GM12878 (cell line): Measurements from ENCODE around the gene APPL2. TPM values are rescaled to one million over a fixed set of nuclear protein-coding genes. Genes with fewer than 3 reads are reported as not detected.

Source experiments
- ESRRA ChIP-seq: IDR thresholded peaks from 2 replicates; pipeline ENCODE4 v1.6.1; 2012; ENCODE audit warnings: mild to moderate bottlenecking, low read length, improper control_type of control experiment
- ETV6 ChIP-seq, 2 experiments: fragments of 450-650 bp in 1 of 2; IDR thresholded peaks in 1 of 2; conservative IDR thresholded peaks in 1 of 2; 2 replicates each; pipeline ENCODE4 v1.6.1; 2014; ENCODE audit warnings: antibody characterized with exemption in 1 of 2, borderline replicate concordance in 1 of 2, low read depth in 1 of 2, mild to moderate bottlenecking in 1 of 2, moderate library complexity in 1 of 2
- NBN ChIP-seq: fragments of 450-650 bp; IDR thresholded peaks from 2 replicates; pipeline ENCODE4 v1.6.1; 2016
- RELA ChIP-seq: fragments of 450-650 bp; IDR thresholded peaks from 2 replicates; pipeline ENCODE4 v1.8.0; 2014; ENCODE audit warnings: borderline replicate concordance; ENCODE audit not compliant: partially characterized antibody
- ZBTB11 ChIP-seq: fragments of 450-650 bp; formaldehyde crosslinking; IDR thresholded peaks from 2 replicates; pipeline ENCODE4 v1.5.0; 2022; ENCODE audit warnings: mild to moderate bottlenecking, missing genetic modification characterization
- polyA plus RNA-seq, 11 experiments: library from polyadenylated mRNA; depleted of rRNA in 4 of 11; unstranded in 6 of 11; stranded (reverse) in 5 of 11; fragments of >200 nt; fragmentation: Nextera tagmentation in 4 of 11; fragmentation: Illumina TruSeq in 1 of 11; extraction: Ambion mirVana in 4 of 11; extraction: Trizol in 1 of 11; gene quantifications; 1 replicate in 1 of 11; 2 replicates in 10 of 11; pipeline versions ENCODE4 v1.2.1 to v1.2.3, GENCODE V29; 2011 to 2016; ENCODE audit warnings: inconsistent platforms in 2 of 11, missing spikeins in 2 of 11, low read depth in 1 of 11
- total RNA-seq, 4 experiments: library from RNA; depleted of rRNA in 3 of 4; stranded (reverse); fragments of >200 nt in 3 of 4; fragmentation: Illumina TruSeq in 1 of 4; extraction: Trizol in 1 of 4; gene quantifications; 2 replicates each; pipeline versions ENCODE4 v1.2.1 to v1.2.3, GENCODE V29; 2013 to 2021
- TF ChIP-seq, protein P1 (sequence below): fragments of 450-650 bp; IDR thresholded peaks from 2 replicates; pipeline ENCODE4 v1.6.1; 2016; ENCODE audit warnings: mild to moderate bottlenecking
- TF ChIP-seq, protein P2 (sequence below): fragments of 450-650 bp; IDR thresholded peaks from 2 replicates; pipeline ENCODE4 v1.6.1; 2018; ENCODE audit warnings: borderline replicate concordance, mild to moderate bottlenecking; ENCODE audit not compliant: partially characterized antibody

Gene APPL2
- total and polyA plus RNA-seq, 10 of the 15 experiments (the other 5 are each of a cell fraction or from before 2014, with no cell fraction given), result 1.9 to 14.2 (median 7.5) TPM

GRCh38 chr12:105280966-105281693 is 45.2 kb upstream of the APPL2 start (continued):
- TF ChIP-seq, protein P1, sequence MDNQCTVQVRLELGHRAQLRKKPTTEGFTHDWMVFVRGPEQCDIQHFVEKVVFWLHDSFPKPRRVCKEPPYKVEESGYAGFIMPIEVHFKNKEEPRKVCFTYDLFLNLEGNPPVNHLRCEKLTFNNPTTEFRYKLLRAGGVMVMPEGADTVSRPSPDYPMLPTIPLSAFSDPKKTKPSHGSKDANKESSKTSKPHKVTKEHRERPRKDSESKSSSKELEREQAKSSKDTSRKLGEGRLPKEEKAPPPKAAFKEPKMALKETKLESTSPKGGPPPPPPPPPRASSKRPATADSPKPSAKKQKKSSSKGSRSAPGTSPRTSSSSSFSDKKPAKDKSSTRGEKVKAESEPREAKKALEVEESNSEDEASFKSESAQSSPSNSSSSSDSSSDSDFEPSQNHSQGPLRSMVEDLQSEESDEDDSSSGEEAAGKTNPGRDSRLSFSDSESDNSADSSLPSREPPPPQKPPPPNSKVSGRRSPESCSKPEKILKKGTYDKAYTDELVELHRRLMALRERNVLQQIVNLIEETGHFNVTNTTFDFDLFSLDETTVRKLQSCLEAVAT, result no peak
- TF ChIP-seq, protein P2, sequence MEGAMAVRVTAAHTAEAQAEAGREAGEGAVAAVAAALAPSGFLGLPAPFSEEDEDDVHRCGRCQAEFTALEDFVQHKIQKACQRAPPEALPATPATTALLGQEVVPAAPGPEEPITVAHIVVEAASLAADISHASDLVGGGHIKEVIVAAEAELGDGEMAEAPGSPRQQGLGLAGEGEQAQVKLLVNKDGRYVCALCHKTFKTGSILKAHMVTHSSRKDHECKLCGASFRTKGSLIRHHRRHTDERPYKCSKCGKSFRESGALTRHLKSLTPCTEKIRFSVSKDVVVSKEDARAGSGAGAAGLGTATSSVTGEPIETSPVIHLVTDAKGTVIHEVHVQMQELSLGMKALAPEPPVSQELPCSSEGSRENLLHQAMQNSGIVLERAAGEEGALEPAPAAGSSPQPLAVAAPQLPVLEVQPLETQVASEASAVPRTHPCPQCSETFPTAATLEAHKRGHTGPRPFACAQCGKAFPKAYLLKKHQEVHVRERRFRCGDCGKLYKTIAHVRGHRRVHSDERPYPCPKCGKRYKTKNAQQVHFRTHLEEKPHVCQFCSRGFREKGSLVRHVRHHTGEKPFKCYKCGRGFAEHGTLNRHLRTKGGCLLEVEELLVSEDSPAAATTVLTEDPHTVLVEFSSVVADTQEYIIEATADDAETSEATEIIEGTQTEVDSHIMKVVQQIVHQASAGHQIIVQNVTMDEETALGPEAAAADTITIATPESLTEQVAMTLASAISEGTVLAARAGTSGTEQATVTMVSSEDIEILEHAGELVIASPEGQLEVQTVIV, result no peak
- TF ChIP-seq ETV6 (conservative IDR thresholded peaks at IDR 0.05 in 1 of 2, IDR thresholded peaks at IDR 0.05 in 1 of 2; ENCODE audit: borderline replicate concordance in 1 of 2, low read depth in 1 of 2) (no peak), RELA (no peak), ZBTB11 (CRISPR knock-in tag) (no peak), NBN (no peak), ESRRA (no peak)
